Kidney epithelial cell (primary cell): ENCODE measurements around the gene PLEKHA4. TPM values are rescaled to one million over a fixed set of nuclear protein-coding genes. Genes with fewer than 3 reads are reported as not detected.
A peak's percentile ranks its signal among the peaks of the same experiment; 100 is the strongest.

Source experiments
- DNase-seq: peaks from one replicate; pipeline ENCODE4 v3.0.0-alpha.2; 2010; ENCODE audit warnings: low read depth
- H3K27me3 ChIP-seq: 2 replicates; pipeline ENCODE4 v1.6.0; 2011; ENCODE audit warnings: low read length; ENCODE audit not compliant: control insufficient read depth, insufficient read depth
- H3K36me3 ChIP-seq: 2 replicates; pipeline ENCODE4 v1.5.1; 2011; ENCODE audit warnings: low read length; ENCODE audit not compliant: control insufficient read depth, insufficient read depth
- H3K4me3 ChIP-seq: 2 replicates; pipeline ENCODE4 v1.5.1; 2011; ENCODE audit warnings: low read depth, mild to moderate bottlenecking, control low read depth, low read length
- CTCF ChIP-seq: IDR thresholded peaks from 2 replicates; pipeline ENCODE4 v1.5.1; 2011; ENCODE audit warnings: mild to moderate bottlenecking, moderate library complexity, low read length, control low read depth, inconsistent platforms; ENCODE audit not compliant: insufficient read depth, poor library complexity, severe bottlenecking
- total RNA-seq: library from RNA; depleted of rRNA; stranded (reverse); fragments of >200 nt; gene quantifications from 2 replicates; pipeline ENCODE4 v1.2.3, GENCODE V29; 2015

The PLEKHA4 gene
- total RNA-seq, 1 donor from 2014 or later = 11.1 TPM

DNA sequence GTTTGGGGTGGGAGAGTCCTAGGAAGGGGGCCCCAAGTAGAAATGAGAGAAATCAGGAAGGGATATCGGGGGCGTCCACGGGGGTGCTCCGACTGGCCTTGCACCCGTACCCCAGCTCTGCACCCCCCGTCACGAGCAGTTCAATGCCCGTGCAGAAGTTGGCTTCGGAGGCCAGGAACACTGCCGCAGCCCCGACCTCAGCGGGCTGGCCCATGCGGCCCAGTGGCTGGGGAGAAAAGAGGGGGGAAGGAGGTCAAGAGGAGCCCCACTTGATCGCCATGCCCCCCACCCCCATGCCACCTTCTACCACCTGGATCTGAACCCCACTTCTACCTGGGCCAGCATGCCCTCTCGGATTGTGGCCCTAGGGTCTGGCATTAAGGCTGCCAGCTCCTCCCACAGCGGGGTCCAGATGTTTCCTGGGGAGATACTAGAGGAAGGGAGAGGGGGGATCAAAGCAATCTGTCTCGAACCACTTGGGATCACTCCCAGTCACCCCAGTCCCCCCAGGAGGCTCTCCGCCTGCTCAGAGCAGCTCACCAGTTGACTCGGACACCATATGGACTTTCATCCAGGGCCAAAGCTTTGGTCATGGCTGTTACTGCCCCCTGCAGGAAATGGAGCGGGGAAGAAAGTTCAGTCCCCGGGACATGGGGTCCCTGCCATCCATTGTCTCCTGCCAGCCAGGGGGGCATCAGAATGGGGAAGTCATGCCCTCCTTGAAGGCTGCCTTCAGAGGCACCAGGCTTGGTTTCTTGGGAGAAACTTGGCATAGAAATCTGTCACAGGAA, 55.1 kb downstream of the PLEKHA4 start:
- TF ChIP-seq CTCF = no peak
- no peaks in the 10 kb centered on the region for H3K36me3 ChIP-seq
- no peak overlapping the region for H3K4me3 ChIP-seq
- no peaks in the 10 kb centered on the region for H3K27me3 ChIP-seq
- no peak for DNase-seq

DNA sequence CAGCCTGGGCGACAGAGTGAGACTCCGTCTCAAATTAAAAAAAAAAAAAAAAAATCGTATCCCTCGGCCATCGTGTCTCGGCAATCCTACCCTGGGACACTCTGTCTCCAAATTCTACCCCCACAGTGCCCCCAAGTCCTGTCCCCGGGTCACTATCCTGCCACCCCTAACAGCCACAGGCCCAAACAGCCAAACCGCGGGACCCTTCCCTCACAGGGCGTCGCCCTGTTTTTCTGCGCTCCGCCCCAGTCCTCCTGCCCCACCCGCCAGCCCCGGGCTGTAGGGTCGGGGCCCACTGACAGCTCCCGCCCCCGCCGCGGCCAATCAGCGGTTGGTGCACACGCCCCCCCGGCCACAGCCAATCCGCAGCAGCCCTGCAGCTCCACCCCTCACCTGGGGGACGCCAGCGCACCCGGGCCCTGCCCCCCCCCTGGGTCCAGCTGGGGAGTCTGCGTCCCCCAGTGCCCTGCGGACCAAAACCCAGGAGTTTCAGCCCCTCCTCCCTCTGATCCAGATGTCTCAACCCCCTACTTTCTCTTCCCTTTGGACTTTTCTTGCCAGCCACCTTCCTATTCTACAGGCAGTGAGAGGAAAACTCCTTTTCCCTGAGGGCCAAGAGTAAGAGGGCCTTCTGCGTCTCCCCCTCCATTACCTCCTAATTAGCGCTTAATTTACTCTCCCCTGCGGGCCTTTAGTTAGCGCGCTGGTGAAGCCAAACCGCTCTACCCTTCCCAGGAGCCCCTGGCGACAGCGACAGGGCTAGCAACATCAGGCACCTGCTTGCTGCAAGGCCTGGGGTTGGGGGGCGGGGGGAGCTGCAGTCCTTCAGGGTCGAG, 56.1 kb downstream of the PLEKHA4 start:
- DNase-seq = no peak
- H3K27me3 ChIP-seq = no peaks in the 10 kb centered on the region
- H3K36me3 ChIP-seq = peaks cover 2% of the 10 kb centered on the region
- TF ChIP-seq CTCF = no peak
- H3K4me3 ChIP-seq = peak overlapping the region; percentile 22

DNA sequence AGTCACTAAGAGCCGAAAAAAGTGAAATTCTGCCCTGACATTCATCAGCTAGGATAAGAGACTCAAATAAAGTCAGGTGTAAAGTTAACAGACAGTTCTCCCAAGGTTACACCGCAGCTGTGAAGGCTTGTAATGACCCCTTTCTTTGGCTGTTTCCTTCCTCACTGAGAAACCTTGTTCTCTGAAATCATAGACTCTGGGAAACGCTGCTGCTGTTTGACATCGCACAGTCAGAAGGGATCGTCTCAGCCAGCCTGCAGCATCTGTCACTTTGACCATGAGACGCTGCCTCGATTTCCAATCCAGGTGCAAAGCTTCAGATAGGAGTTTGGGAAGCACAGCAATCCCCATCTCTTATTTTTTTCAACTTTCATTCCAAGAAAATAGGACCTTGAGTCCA, 58.3 kb downstream of the PLEKHA4 start:
- TF ChIP-seq CTCF = no peak
- Histone ChIP-seq H3K4me3 (peak overlapping the region; percentile 69), H3K27me3 (no peaks in the 10 kb centered on the region), H3K36me3 (peaks cover 2% of the 10 kb centered on the region)
- no peak for DNase-seq

DNA sequence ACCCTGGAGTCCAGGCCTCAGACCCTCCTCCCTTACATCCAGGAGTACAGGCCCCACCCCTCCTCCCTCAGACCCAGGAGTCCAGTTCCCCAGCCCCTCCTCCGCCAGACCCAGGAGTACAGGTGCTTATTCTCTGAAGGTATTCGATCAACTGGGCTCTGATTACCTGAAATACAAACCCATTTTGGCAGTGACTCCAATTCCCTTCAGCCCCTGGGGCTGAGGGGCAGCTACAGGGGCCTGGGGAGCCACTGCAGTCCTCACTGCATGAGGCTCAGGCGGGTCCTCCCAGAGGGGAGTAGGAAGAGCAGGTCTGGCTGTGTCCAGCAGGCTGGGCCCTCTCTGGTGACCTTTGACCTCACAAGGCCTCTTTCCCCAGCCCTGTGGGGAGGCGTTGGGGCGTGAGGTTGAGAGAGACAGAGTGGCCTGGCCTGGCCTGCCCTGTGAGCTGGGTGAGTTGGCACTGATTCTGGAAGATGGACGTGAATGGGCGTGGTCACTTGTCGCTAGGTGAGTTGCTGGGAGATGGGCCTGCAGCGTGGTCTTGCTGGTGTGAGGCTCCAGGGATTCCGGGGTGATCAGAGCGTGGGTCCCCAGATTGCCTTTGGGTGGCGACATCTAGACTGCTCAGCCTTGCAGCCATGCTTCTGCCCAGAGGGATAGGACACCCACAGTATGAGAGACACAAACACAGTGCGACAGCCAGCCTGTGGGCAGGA, 60.7 kb downstream of the PLEKHA4 start:
- TF ChIP-seq CTCF = no peak

DNA sequence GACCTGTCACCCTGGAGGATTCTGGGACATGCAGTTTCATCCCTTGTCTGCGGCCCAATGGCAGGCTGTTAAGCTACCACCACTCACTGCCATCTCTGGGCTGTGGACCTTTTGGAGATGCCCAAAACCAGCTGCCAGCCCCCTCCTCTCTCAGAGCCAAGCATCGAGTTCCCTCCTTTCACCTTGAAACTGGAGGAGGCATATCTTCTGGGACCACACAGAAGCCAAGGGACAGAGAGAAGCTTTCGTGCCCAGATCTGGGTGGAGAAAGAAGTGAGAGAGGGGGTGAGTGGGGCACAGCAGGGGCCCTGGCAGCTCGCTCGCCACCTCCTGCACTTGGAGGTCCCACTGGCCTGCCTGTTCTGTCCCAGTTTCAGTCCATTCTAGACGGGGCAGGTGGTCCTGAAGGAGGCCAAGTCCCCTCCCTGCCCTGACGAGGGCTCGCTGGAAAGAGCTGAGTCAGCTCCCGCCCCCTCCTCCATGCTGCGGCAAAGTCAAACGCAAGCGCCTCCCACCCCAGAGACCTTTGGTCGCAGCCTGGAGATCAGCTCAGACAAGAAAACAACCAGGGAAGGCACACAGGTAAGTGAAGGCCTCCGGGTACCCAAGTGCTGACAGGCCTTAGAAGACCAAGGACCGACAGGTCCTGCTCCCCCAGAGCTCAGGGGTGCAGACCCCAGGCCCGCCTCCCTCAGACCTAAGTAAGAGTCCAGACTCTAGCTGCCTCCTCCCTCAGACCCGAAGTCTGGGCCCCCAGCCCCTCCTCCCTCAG, 61.4 kb downstream of the PLEKHA4 start:
- peaks cover 2% of the 10 kb centered on the region for H3K36me3 ChIP-seq
- H3K4me3 ChIP-seq = no peak overlapping the region
- DNase-seq = no peak
- TF ChIP-seq CTCF = no peak
- no peaks in the 10 kb centered on the region for H3K27me3 ChIP-seq

More for the DNA sequence above, 60.7 kb downstream of the PLEKHA4 start:
- H3K4me3 ChIP-seq = no peak overlapping the region
- no peaks in the 10 kb centered on the region for H3K27me3 ChIP-seq
- peaks cover 2% of the 10 kb centered on the region for H3K36me3 ChIP-seq
- no peak for DNase-seq
